NB4 (cell line): ENCODE data around the gene ZNF724.
"Not testable (repeated sequence)": the region's sequence is repeated elsewhere in the genome, so short reads cannot be mapped to it uniquely, and the experiment has no call there.

ENCODE experiments used
- DNase-seq: peaks from one replicate; pipeline ENCODE4 v3.0.0; 2010; ENCODE audit warnings: low read depth
- H3K4me3 ChIP-seq: one replicate; pipeline ENCODE4 v1.5.1; 2011; ENCODE audit warnings: mild to moderate bottlenecking, low read depth, low read length, moderate library complexity
- CTCF ChIP-seq: IDR thresholded peaks from one replicate; pipeline ENCODE4 v1.5.1; 2012; ENCODE audit warnings: low read depth, low read length
- MAX ChIP-seq: IDR thresholded peaks from 2 replicates; pipeline ENCODE4 v1.6.1; 2011; ENCODE audit warnings: low read depth, low read length
- MYC ChIP-seq: IDR thresholded peaks from 2 replicates; pipeline ENCODE4 v1.6.1; 2011; ENCODE audit warnings: low read depth, low read length
- POLR2A ChIP-seq: IDR thresholded peaks from 2 replicates; pipeline ENCODE4 v1.6.1; 2011; ENCODE audit warnings: mild to moderate bottlenecking; ENCODE audit not compliant: insufficient read length; ENCODE audit errors: extremely low read depth

Gene ZNF724

GRCh38 chr19:23249911-23250649, at the start of gene ZNF724:
Gene ZNF724, minus strand, starts transcription at chr19:23250394. Its CDS starts 152 bp downstream, at chr19:23250242.
- peak; percentile 100 for DNase-seq
- H3K4me3 ChIP-seq: peak within 1 kb of the TSS; percentile 96
- TF ChIP-seq MAX (peak; percentile 52; the same call in 1 of the 2 replicates), POLR2A (peak; percentile 89), MYC (no peak), CTCF (no peak)

DNA sequence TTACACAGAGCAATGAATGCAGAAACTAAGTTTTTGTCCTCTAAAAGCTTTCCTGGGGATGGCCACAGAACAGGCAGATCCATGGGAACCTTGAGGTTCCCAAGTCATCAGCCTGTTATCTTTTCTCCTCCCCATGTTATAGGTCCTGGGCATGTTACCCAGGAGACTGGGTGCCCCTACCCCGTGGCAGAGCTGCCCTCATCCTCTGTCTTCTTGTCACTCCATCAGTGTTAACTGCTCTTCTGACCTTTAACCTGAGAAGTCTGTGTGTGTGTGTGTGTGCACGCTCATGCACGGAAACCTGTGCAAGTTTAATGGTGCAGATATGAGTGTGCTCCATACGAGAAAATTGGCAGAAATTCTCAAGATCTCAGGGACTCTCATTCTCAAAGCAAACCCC, 43.9 kb upstream of the ZNF724 start:
- no peak for TF ChIP-seq MAX
- TF ChIP-seq POLR2A: no peak
- TF ChIP-seq MYC: no peak
- no peak for TF ChIP-seq CTCF
- no peak overlapping the region for H3K4me3 ChIP-seq
- no peak for DNase-seq

DNA sequence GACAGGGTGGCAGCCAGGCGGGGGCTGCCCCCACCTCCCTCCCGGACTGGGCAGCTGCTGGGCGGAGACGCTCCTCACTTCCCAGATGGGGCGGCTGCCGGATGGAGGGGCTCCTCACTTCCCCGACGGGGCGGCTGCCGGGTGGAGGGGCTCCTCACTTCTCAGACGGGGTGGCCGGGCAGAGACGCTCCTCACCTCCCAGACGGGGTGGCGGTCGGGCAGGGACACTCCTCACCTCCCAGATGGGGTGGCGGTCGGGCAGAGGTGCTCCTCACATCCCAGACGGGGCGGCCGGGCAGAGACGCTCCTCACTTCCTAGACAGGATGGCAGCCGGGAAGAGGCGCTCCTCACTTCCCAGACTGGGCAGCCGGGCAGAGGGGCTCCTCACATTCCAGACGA, 39.8 kb upstream of the ZNF724 start:
- not testable (repeated sequence) for H3K4me3 ChIP-seq, DNase-seq

- TF ChIP-seq CTCF: no peak
- no peak for TF ChIP-seq POLR2A
- TF ChIP-seq MYC: no peak
- no peak for TF ChIP-seq MAX
- no peak overlapping the region for H3K4me3 ChIP-seq
- no peak for DNase-seq
These were observed 37.4 kb upstream of the ZNF724 start for GRCh38 chr19:23287620-23288019.

DNA sequence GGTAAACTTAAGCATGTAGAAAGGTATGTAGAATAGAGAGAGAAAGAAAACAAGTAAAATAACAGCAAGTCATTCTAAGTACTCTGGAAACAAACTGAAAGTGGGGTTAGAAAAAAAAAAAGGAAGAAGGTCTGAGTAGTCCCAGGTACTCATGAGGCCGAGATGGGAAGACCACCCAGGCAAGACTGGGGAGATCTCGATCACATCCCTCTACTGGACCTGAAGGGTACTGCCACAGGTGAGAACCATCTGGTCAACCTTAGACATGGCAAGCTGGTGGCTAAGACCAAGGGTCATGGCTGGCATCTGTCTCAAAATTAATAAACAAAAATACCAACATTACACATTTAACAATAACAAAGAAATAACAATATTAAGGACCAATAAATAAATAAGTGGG, 36.3 kb upstream of the ZNF724 start:
- TF ChIP-seq POLR2A (no peak), CTCF (peak; percentile 55), MYC (no peak)
- peak; percentile 37 for DNase-seq
- no peak overlapping the region for H3K4me3 ChIP-seq

DNA sequence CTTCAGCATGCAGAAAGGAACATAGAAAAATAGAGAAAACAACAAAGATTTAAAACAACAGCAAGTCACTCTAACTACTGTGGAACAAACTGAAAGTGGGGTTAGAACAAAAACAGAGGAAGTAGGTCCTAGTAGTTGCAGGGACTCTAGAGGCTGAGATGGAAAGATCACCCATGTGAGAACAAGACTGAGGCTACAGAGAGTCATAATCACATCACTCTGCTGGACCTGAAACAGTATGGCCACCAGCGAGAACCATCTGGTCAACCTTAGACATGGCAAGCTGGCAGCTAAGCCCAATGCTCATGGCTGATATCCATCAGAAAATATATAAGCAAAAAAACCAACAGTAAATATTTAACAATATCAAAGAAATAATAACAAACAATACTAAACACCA, 35.8 kb upstream of the ZNF724 start:
- no peak overlapping the region for H3K4me3 ChIP-seq
- TF ChIP-seq MYC (no peak), POLR2A (no peak), CTCF (no peak)
- no peak for DNase-seq

DNA sequence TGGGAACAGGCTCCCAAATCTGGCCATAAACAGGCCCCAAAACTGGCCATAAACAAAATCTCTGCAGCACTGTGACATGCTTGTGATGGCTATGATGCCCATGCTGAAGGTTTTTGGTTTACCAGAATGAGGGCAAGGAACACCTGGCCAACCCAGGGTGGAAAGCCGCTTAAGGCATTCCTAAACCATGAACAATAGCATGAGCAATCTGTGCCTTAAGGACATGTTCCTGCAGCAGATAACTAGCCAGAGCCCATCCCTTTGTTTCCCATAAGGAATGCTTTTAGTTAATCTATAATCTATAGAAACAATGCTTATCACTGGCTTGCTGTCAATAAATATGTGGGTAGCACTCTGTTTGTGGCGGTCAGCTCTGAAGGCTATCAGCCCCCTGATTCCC, 35.1 kb upstream of the ZNF724 start:
- DNase-seq, H3K4me3 ChIP-seq: not testable (repeated sequence)
